HUES48 (cell line): ENCODE results near the gene ATAD3B.
"Not testable (repeated sequence)": the region's sequence is repeated elsewhere in the genome, so short reads cannot be mapped to it uniquely, and the experiment has no call there.

ENCODE experiments used
- H3K27ac ChIP-seq: one replicate; pipeline ENCODE4 v1.7.0; 2013; ENCODE audit warnings: low read depth, low read length, inconsistent platforms
- H3K27me3 ChIP-seq: 2 replicates; pipeline ENCODE4 v1.6.1; 2013; ENCODE audit warnings: mild to moderate bottlenecking, low read length; ENCODE audit not compliant: control insufficient read depth, insufficient read depth
- H3K36me3 ChIP-seq: 2 replicates; pipeline ENCODE4 v1.6.1; 2013; ENCODE audit warnings: low read length; ENCODE audit not compliant: control insufficient read depth, insufficient read depth
- H3K4me1 ChIP-seq: 2 replicates; pipeline ENCODE4 v1.6.1; 2013; ENCODE audit warnings: mild to moderate bottlenecking, low read length; ENCODE audit not compliant: control insufficient read depth, insufficient read depth
- H3K4me3 ChIP-seq: 2 replicates; pipeline ENCODE4 v1.5.1; 2013; ENCODE audit warnings: mild to moderate bottlenecking, low read depth, low read length
- H3K9ac ChIP-seq: 2 replicates; pipeline ENCODE4 v1.6.1; 2013; ENCODE audit warnings: mild to moderate bottlenecking, low read depth, low read length, moderate library complexity
- H3K9me3 ChIP-seq: 2 replicates; pipeline ENCODE4 v1.6.1; 2013; ENCODE audit warnings: low read length; ENCODE audit not compliant: control insufficient read depth, insufficient read depth

ATAD3B gene

GRCh38 chr1:1485755-1486317 lies 14.3 kb downstream of the ATAD3B start:
- H3K27me3 ChIP-seq, H3K9ac ChIP-seq, H3K4me3 ChIP-seq, H3K27ac ChIP-seq, H3K4me1 ChIP-seq, H3K9me3 ChIP-seq: not testable (repeated sequence)
- H3K36me3 ChIP-seq: peaks cover 73% of the 10 kb centered on the region

GRCh38 chr1:1487701-1488100 lies 16.1 kb downstream of the ATAD3B start:
- Histone ChIP-seq H3K9ac (no peak overlapping the region), H3K4me1 (no peaks in the 10 kb centered on the region), H3K27me3 (no peaks in the 10 kb centered on the region), H3K36me3 (peaks cover 75% of the 10 kb centered on the region), H3K4me3 (no peak overlapping the region), H3K9me3 (no peaks in the 10 kb centered on the region), H3K27ac (no peak overlapping the region)

GRCh38 chr1:1489231-1489630 lies 17.7 kb downstream of the ATAD3B start:
- Histone ChIP-seq H3K4me1 (no peaks in the 10 kb centered on the region), H3K27ac (no peak overlapping the region), H3K27me3 (no peaks in the 10 kb centered on the region), H3K4me3 (no peak overlapping the region), H3K9ac (no peak overlapping the region), H3K36me3 (peaks cover 68% of the 10 kb centered on the region), H3K9me3 (no peaks in the 10 kb centered on the region)

- Histone ChIP-seq H3K27me3 (no peaks in the 10 kb centered on the region), H3K4me3 (no peak overlapping the region), H3K36me3 (peaks cover 63% of the 10 kb centered on the region), H3K9ac (no peak overlapping the region), H3K9me3 (no peaks in the 10 kb centered on the region), H3K4me1 (no peaks in the 10 kb centered on the region), H3K27ac (no peak overlapping the region)
These were observed 18.3 kb downstream of the ATAD3B start for GRCh38 chr1:1489861-1490260.

DNA sequence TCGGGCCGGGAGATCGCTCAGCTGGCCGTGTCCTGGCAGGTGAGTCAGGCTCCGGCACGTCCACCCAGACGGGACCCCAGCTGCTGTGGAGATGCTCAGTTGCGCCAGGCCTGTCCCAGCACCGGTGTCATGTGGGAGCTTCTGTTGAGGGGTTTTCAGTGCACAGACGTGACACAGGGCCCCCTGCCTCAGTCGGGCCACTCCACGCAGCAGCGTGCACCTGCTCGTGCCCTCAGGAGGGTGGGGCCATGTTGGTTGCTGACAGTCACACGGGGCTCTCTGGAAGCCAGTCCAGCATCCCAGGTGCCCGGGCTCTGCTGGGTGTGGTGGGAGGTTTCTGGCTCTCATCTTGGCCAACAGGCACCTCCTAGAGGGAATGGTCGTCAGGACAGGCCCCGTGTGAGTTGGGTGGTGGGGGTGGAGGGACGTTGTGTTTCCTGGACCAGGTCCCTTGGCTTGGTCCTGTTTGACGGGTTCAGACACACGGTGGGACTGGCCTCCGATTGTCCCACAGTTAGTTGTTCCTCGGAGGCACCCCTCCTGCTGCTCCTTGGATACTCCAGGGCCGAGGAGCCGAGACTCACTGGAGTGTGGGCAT lies 19.2 kb downstream of the ATAD3B start:
- Histone ChIP-seq H3K9me3 (no peaks in the 10 kb centered on the region), H3K27ac (no peak overlapping the region), H3K36me3 (peaks cover 65% of the 10 kb centered on the region), H3K27me3 (no peaks in the 10 kb centered on the region), H3K4me3 (no peak overlapping the region), H3K9ac (no peak overlapping the region), H3K4me1 (no peaks in the 10 kb centered on the region)

DNA sequence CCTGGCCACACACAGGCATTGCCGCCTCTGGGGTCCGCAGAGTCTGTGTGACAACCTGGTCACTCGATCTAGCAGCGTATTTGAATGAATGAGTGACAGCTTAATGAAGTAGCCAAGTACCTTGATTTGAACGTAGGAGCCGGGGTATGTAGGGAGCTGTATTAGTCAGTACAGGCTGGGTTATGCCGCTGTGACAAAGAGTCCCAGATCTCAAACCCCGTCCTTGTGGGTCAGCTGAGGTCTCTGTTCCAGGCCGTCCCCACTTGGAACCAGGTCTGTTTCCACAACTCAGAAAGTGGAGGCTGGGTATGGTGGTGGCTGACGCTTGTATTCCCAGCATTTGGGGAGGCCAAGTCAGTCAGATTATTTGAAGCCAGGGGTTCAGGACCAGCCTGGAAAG lies 20.0 kb downstream of the ATAD3B start:
- no peak overlapping the region for H3K9ac ChIP-seq
- no peaks in the 10 kb centered on the region for H3K4me1 ChIP-seq
- H3K9me3 ChIP-seq: no peaks in the 10 kb centered on the region
- H3K36me3 ChIP-seq: peaks cover 59% of the 10 kb centered on the region
- H3K27ac ChIP-seq: no peak overlapping the region
- no peak overlapping the region for H3K4me3 ChIP-seq
- H3K27me3 ChIP-seq: no peaks in the 10 kb centered on the region

- H3K27ac ChIP-seq, H3K4me3 ChIP-seq, H3K4me1 ChIP-seq, H3K9me3 ChIP-seq, H3K9ac ChIP-seq, H3K27me3 ChIP-seq: not testable (repeated sequence)
- peaks cover 38% of the 10 kb centered on the region for H3K36me3 ChIP-seq
These were observed 22.7 kb downstream of the ATAD3B start for GRCh38 chr1:1494311-1494710.

DNA sequence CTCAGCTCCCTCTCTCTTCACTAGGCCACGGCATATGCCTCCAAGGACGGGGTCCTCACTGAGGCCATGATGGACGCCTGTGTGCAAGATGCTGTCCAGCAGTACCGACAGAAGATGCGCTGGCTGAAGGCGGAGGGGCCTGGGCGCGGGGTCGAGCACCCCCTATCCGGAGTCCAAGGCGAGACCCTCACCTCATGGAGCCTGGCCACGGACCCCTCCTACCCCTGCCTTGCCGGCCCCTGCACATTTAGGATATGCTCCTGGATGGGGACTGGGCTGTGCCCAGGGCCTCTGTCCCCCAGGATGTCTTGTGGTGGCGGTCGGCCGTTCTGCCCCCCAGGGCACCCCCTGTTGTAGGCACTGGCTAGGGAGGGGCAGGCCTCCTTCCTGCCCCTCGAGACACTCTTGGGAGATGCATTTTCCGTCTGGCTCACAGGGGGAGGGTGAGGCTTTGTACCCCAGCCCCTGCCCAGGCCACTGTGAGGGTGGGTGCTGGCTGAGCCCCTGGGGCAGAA lies 24.0 kb downstream of the ATAD3B start:
- H3K27me3 ChIP-seq, H3K27ac ChIP-seq, H3K4me1 ChIP-seq, H3K9ac ChIP-seq, H3K4me3 ChIP-seq, H3K9me3 ChIP-seq: not testable (repeated sequence)
- peaks cover 28% of the 10 kb centered on the region for H3K36me3 ChIP-seq

- H3K4me3 ChIP-seq, H3K4me1 ChIP-seq, H3K36me3 ChIP-seq, H3K9me3 ChIP-seq, H3K27ac ChIP-seq, H3K9ac ChIP-seq, H3K27me3 ChIP-seq: not testable (repeated sequence)
These were observed 33.3 kb downstream of the ATAD3B start for GRCh38 chr1:1504777-1505365.

GRCh38 chr1:1505366-1505798 lies 33.8 kb downstream of the ATAD3B start:
- H3K9me3 ChIP-seq, H3K4me1 ChIP-seq, H3K9ac ChIP-seq, H3K27ac ChIP-seq, H3K27me3 ChIP-seq, H3K4me3 ChIP-seq, H3K36me3 ChIP-seq: not testable (repeated sequence)

DNA sequence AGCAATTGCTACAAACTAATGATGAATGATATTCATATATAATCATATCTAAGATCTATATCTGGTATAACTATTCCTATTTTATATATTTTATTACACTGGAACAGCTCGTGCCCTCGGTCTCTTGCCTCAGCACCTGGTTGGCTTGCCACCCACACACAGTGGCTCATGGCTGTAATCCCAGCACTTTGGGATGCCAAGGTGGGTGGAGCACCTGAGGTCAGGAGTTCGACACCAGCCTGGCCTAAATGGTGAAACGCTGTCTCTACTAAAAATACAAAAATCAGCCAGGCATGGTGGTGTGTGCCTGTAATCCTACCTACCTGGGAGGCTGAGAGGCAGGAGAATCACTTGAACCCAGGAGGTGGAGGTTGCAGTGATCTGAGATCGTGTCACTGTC lies 34.2 kb downstream of the ATAD3B start:
- H3K4me3 ChIP-seq, H3K9ac ChIP-seq, H3K27ac ChIP-seq, H3K4me1 ChIP-seq, H3K36me3 ChIP-seq, H3K27me3 ChIP-seq, H3K9me3 ChIP-seq: not testable (repeated sequence)
